Mononuclear cell (primary cell): ENCODE data around the gene ABCA7. TPM values are rescaled to one million over a fixed set of nuclear protein-coding genes. Genes with fewer than 3 reads are reported as not detected.

Source experiments
- H3K27me3 ChIP-seq: 2 replicates; pipeline ENCODE4 v1.6.0; 2011; ENCODE audit warnings: low read length, control low read depth; ENCODE audit not compliant: insufficient read depth
- H3K4me1 ChIP-seq: 2 replicates; pipeline ENCODE4 v1.5.1; 2011; ENCODE audit warnings: mild to moderate bottlenecking, low read length, control low read depth; ENCODE audit not compliant: insufficient read depth
- H3K4me3 ChIP-seq: 2 replicates; pipeline ENCODE4 v1.5.1; 2011; ENCODE audit warnings: mild to moderate bottlenecking, low read length, moderate library complexity
- H3K9me3 ChIP-seq: 2 replicates; pipeline ENCODE4 v1.5.1; 2011; ENCODE audit warnings: low read depth, mild to moderate bottlenecking, control low read depth, low read length
- total RNA-seq: library from RNA; depleted of rRNA; stranded (reverse); fragments of >200 nt; gene quantifications from one replicate; pipeline ENCODE4 v1.2.3, GENCODE V29; 2012

ABCA7 gene
- total RNA-seq, 1 donor = 28.2 TPM

DNA sequence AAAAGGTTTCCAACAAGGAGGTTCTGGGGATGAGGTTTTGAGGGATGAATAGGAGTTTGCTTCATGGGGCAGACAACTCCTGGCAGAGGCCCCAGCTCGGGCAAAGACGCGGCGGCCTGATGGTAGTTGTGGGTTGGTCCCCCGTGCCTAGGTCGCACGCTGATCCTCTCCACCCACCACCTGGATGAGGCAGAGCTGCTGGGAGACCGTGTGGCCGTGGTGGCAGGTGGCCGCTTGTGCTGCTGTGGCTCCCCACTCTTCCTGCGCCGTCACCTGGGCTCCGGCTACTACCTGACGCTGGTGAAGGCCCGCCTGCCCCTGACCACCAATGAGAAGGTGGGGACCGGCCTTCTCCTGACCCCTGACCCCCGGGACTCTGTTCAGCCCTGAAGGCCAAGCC is 11.9 kb downstream of the ABCA7 start:
- Histone ChIP-seq H3K9me3 (no peaks in the 10 kb centered on the region), H3K27me3 (no peaks in the 10 kb centered on the region), H3K4me3 (no peak overlapping the region), H3K4me1 (peaks cover 4% of the 10 kb centered on the region)

DNA sequence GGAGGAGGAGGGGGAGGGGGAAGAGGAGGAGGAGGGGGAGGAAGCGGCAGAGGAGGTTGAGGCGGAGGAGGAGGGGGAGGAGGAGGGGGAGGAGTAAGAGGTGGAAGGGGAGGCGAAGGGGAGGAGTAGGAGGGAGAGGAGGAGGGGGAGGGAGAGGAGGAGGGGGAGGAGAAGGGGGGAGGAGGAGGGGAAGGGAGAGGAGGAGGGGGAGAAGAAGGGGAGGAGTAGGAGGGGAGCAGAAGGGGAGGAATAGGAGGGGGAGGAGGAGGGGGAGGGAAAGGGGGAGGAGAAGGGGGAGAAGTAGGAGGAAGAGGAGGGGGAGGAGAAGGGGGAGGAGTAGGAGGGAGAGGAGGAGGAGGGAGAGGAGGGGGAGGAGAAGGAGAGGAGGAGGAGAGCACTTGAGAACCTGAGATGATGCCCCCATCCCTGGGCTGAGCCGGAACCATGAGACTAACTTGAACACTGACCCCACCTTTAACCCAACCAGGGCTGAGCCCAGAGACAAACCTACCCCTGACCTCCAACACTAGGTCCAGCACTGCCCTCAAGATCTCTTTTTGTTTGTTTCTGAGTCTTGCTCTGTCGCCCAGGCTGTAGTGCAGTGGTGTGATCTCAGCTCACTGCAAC is 12.6 kb downstream of the ABCA7 start:
- no peaks in the 10 kb centered on the region for H3K4me1 ChIP-seq
- no peak overlapping the region for H3K4me3 ChIP-seq
- no peaks in the 10 kb centered on the region for H3K27me3 ChIP-seq
- H3K9me3 ChIP-seq = no peaks in the 10 kb centered on the region

DNA sequence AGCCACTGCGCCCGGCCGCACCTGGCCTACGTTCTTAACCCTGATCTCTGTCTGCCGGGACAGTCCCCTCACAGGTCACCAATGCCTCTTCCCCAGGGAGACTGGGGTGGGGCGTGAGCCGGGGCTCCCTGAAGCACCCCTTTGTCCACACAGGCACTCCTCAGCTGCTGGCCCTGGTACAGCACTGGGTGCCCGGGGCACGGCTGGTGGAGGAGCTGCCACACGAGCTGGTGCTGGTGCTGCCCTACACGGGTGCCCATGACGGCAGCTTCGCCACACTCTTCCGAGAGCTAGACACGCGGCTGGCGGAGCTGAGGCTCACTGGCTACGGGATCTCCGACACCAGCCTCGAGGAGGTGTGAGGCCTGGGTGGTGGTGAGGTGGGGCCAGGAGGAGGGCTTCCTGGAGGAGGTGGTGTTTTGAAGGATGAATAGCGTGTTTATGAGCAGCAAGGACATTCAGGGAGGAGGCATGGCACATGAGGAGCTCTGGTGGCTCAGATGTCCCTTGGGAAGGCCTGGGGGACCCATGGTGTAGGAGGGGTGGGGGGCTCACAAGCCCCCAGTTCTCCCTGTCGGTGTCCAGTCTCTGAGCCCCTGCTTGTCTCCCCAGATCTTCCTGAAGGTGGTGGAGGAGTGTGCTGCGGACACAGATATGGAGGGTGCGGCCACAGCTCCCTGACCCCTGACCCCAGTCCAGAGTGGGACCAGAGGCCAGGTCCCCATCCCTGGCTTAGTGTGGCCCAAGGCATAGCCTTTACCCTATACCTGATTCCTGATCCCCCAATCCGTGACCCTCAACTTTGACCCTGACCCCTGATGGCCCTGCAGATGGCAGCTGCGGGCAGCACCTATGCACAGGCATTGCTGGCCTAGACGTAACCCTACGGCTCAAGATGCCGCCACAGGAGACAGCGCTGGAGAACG is 13.5 kb downstream of the ABCA7 start:
- Histone ChIP-seq H3K9me3 (no peaks in the 10 kb centered on the region), H3K27me3 (no peaks in the 10 kb centered on the region), H3K4me3 (no peak overlapping the region), H3K4me1 (no peaks in the 10 kb centered on the region)

DNA sequence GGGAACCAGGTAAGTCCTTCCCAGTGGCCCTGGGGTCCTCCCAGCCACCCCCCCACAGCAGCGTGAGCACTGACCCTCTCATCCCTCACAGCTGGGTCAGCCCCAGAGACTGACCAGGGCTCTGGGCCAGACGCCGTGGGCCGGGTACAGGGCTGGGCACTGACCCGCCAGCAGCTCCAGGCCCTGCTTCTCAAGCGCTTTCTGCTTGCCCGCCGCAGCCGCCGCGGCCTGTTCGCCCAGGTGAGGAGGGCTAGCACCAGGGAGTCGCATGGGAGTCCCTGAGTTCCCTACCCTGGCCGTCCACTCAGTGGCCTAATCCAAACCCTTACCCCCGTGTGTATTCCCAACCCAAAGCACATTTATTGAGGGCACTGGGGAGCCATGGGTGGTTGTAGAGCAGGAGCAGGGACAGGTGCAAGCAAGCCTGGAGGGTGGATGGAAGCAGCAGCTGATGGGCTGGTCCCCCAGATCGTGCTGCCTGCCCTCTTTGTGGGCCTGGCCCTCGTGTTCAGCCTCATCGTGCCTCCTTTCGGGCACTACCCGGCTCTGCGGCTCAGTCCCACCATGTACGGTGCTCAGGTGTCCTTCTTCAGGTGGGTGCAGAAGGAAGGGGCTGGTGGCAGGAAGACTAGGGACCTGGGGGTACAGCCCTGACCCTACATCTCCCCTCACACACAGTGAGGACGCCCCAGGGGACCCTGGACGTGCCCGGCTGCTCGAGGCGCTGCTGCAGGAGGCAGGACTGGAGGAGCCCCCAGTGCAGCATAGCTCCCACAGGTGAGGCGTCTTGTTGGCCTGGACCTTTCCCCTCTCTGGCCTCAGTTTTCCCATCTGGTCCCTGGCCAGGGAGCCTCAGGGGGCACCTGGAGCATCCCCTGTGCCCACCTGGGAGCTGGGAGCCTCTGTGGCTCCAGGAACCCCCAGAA is 14.5 kb downstream of the ABCA7 start:
- Histone ChIP-seq H3K27me3 (no peaks in the 10 kb centered on the region), H3K9me3 (no peaks in the 10 kb centered on the region), H3K4me1 (no peaks in the 10 kb centered on the region), H3K4me3 (no peak overlapping the region)

DNA sequence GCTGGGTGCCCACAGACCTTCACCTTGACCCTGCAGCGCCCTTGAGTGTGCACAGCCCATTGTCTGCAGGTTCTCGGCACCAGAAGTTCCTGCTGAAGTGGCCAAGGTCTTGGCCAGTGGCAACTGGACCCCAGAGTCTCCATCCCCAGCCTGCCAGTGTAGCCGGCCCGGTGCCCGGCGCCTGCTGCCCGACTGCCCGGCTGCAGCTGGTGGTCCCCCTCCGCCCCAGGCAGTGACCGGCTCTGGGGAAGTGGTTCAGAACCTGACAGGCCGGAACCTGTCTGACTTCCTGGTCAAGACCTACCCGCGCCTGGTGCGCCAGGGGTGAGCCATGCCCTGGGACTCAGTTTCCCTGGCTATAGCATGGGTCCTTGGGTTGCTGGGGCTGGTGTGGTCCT is 15.1 kb downstream of the ABCA7 start:
- no peak overlapping the region for H3K4me3 ChIP-seq
- no peaks in the 10 kb centered on the region for H3K9me3 ChIP-seq

DNA sequence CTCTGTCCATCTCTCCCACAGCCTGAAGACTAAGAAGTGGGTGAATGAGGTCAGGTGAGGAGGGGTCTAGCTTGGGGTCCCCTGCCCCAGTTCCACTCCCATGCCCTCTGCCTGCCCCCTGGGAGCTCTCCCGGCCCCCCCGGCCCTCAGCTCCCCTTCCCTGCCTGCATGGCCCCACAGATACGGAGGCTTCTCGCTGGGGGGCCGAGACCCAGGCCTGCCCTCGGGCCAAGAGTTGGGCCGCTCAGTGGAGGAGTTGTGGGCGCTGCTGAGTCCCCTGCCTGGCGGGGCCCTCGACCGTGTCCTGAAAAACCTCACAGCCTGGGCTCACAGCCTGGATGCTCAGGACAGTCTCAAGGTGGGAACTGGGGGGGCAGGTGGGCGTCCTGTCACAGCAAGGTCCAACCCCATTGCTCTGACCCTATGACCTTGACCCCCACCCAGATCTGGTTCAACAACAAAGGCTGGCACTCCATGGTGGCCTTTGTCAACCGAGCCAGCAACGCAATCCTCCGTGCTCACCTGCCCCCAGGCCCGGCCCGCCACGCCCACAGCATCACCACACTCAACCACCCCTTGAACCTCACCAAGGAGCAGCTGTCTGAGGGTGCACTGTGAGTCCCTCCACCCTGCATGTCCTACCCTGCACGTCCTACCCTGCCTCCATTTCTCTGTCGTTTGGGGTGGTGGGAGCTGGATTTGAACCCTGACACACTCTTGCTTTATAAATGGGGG is 16.1 kb downstream of the ABCA7 start:
- Histone ChIP-seq H3K4me3 (no peak overlapping the region), H3K9me3 (no peaks in the 10 kb centered on the region)

More for the DNA sequence above, 15.1 kb downstream of the ABCA7 start:
- Histone ChIP-seq H3K27me3 (no peaks in the 10 kb centered on the region), H3K4me1 (no peaks in the 10 kb centered on the region)

DNA sequence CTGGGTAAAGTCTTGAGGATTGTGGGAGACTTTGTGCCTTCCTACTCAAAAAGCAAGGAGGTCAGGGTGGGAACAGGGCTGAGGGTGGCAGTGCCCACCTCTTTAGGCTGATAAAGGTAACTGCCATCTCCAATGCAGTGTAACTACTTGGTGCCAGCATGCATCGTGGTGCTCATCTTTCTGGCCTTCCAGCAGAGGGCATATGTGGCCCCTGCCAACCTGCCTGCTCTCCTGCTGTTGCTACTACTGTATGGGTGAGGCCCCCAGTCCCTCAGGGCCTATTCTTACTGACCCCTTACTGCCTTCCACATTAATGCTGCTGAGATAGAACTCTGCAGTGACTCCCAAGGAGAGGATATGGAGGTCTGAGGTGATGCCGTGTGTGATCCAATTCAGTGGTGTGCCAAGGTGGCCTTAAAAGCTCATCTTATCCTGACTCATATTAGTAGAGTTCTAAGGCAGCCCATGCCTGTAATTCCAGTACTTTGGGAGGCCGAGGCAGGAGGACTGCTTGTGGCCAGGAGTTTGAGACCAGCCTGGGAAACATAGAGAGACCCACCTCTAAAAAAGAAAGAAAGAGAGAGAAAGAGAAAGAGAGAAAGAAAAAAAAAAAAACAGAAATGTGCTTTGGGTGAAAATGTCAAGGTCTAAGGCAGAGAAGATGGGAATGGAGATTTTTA is 17.4 kb downstream of the ABCA7 start:
- Histone ChIP-seq H3K9me3 (no peaks in the 10 kb centered on the region), H3K4me3 (no peak overlapping the region), H3K4me1 (no peaks in the 10 kb centered on the region), H3K27me3 (no peaks in the 10 kb centered on the region)

More for the DNA sequence above, 16.1 kb downstream of the ABCA7 start:
- Histone ChIP-seq H3K27me3 (no peaks in the 10 kb centered on the region), H3K4me1 (no peaks in the 10 kb centered on the region)

DNA sequence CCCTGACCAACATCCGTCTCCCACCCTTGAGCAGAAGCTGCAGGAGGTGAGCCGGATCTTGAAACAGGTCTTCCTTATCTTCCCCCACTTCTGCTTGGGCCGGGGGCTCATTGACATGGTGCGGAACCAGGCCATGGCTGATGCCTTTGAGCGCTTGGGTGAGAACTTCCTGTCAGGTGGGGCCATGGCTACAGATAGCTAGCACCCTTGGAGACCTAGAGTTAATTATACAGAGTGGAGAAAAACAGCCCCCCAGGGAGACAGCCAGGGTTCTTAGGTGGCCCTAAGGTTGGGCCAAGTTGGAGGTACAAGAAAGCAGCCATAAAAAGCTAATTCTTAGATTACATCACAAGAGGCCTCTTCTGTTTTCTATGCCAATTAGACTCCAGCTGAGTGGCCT is 18.2 kb downstream of the ABCA7 start:
- H3K9me3 ChIP-seq = no peaks in the 10 kb centered on the region
- no peaks in the 10 kb centered on the region for H3K27me3 ChIP-seq
- no peak overlapping the region for H3K4me3 ChIP-seq
- H3K4me1 ChIP-seq = no peaks in the 10 kb centered on the region

DNA sequence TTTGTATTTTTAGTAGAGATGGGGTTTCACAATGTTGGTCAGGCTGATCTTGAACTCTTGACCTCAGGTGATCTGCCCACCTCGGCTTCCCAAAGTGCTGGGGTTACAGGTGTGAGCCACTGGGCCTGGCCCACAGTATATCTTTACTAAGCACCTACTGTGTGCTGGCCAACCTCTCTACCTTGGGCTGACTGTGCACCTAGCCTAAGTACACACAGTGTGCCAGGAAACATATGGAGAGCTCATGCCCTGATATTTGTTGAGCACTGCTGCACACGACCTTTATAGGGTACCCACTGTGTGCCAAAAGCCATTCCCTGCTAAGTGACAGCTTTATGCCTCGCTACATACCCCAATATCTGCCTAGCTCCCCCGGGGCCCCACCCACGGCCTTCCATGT is 20.8 kb downstream of the ABCA7 start:
- Histone ChIP-seq H3K4me3 (no peak overlapping the region), H3K4me1 (peaks cover 24% of the 10 kb centered on the region), H3K27me3 (no peaks in the 10 kb centered on the region), H3K9me3 (no peaks in the 10 kb centered on the region)

DNA sequence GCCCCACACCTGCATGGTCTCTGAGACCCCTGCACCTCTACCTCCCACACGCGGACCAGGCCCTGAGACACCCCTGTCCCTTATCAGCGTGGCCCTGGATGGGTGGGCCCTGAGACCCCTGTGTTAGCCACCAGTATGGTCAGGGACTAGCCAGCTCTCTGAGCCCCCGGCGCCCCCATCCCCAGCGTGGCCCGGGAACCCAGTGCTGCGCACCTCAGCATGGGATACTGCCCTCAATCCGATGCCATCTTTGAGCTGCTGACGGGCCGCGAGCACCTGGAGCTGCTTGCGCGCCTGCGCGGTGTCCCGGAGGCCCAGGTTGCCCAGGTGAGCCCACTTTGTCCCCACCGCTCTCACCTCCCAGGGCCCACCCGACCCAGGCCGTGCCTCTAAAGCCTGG is 22.1 kb downstream of the ABCA7 start:
- H3K9me3 ChIP-seq = no peaks in the 10 kb centered on the region
- H3K4me1 ChIP-seq = peaks cover 36% of the 10 kb centered on the region
- H3K27me3 ChIP-seq = no peaks in the 10 kb centered on the region
- no peak overlapping the region for H3K4me3 ChIP-seq

DNA sequence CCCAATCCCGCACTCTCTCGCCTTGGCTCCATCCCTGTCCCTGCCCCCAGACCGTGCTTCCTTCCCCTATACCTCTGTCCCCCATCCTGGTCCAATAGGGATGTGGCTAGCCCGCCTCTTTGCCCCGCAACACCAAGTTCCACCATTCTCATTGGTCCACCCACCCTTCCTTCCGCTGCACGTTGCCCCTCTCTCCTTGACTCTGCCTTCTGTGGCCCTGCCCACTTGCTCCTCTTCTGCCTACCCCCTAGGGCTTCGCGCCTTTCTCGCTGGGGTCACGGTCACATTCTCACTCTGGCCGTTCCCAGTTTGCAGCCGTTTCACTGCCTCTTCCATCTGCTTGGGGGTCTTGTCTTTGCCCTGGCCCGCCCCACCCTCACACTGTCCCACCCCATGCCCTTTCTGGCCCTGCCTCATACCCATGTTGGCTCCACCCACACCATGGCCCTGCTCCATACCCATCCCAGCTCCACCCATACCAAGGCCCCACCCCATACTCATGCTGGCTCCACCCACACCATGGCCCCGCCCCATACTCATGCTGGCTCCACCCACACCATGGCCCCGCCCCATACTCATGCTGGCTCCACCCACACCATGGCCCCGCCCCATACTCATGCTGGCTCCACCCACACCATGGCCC is 22.6 kb downstream of the ABCA7 start:
- no peak overlapping the region for H3K4me3 ChIP-seq
- H3K4me1 ChIP-seq = peaks cover 36% of the 10 kb centered on the region
- H3K9me3 ChIP-seq = no peaks in the 10 kb centered on the region
- H3K27me3 ChIP-seq = no peaks in the 10 kb centered on the region

DNA sequence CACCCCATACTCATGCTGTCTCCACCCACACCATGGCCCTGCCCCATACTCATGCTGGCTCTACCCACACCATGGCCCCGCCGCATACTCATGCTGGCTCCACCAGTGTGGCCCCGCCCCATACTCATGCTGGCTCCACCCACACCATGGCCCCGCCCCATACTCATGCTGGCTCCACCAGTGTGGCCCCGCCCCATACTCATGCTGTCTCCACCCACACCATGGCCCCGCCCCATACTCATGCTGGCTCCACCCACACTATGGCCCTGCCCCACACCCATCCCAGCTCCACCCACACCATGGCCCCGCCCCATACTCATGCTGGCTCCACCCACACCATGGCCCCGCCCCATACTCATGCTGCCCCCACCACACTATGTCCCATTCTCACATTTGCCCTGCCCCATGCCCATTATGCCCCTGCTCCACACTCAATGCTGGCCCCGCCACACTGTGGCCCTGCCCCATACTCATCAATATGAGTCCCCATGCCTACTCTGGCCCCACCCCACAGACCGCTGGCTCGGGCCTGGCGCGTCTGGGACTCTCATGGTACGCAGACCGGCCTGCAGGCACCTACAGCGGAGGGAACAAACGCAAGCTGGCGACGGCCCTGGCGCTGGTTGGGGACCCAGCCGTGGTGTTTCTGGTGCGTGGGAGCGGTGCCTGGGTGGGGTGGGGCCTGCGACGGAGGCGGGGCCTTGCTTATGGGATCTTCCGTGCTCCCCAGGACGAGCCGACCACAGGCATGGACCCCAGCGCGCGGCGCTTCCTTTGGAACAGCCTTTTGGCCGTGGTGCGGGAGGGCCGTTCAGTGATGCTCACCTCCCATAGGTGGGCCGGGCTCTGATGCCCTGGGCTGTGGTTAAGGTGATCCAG is 23.4 kb downstream of the ABCA7 start:
- no peaks in the 10 kb centered on the region for H3K27me3 ChIP-seq
- no peak overlapping the region for H3K4me3 ChIP-seq
- H3K4me1 ChIP-seq = peaks cover 38% of the 10 kb centered on the region
- H3K9me3 ChIP-seq = no peaks in the 10 kb centered on the region
